Endodermal cell (in vitro differentiated cells): ENCODE results near the gene S100A3. TPM values are rescaled to one million over a fixed set of nuclear protein-coding genes. Genes with fewer than 3 reads are reported as not detected.

Experiments
- DNase-seq: peaks from one replicate; pipeline ENCODE4 v3.0.0-alpha.2; 2017
- H3K27ac ChIP-seq: 2 replicates; pipeline ENCODE4 v1.5.1; 2013; ENCODE audit warnings: mild to moderate bottlenecking, low read depth, low read length, moderate library complexity
- H3K27me3 ChIP-seq: 2 replicates; pipeline ENCODE4 v1.6.1; 2013; ENCODE audit warnings: mild to moderate bottlenecking, low read length, moderate library complexity; ENCODE audit not compliant: insufficient read depth, control insufficient read depth, poor library complexity, severe bottlenecking
- H3K36me3 ChIP-seq: 2 replicates; pipeline ENCODE4 v1.7.0; 2013; ENCODE audit warnings: mild to moderate bottlenecking, low read length, moderate library complexity; ENCODE audit not compliant: control insufficient read depth, insufficient read depth
- H3K4me1 ChIP-seq: one replicate; pipeline ENCODE4 v1.7.0; 2013; ENCODE audit warnings: low read length; ENCODE audit not compliant: control insufficient read depth, insufficient read depth
- H3K4me3 ChIP-seq: 2 replicates; pipeline ENCODE4 v1.5.1; 2013; ENCODE audit warnings: mild to moderate bottlenecking, low read length, moderate library complexity
- H3K9ac ChIP-seq: 2 replicates; pipeline ENCODE4 v1.6.1; 2013; ENCODE audit warnings: mild to moderate bottlenecking, low read length, moderate library complexity; ENCODE audit not compliant: poor library complexity, severe bottlenecking; ENCODE audit errors: extremely low read depth
- H3K9me3 ChIP-seq: 2 replicates; pipeline ENCODE4 v1.6.1; 2013; ENCODE audit warnings: mild to moderate bottlenecking, low read length, moderate library complexity; ENCODE audit not compliant: control insufficient read depth
- H3K27ac Mint-ChIP-seq: 2 replicates; pipeline ENCODE4 v1.8.0; 2020; ENCODE audit warnings: mixed read lengths
- H3K27me3 Mint-ChIP-seq: 2 replicates; pipeline ENCODE4 v1.8.0; 2021; ENCODE audit warnings: mild to moderate bottlenecking, mixed read lengths; ENCODE audit not compliant: insufficient read depth
- H3K36me3 Mint-ChIP-seq: 2 replicates; pipeline ENCODE4 v1.8.0; 2020; ENCODE audit warnings: low read depth, mixed read lengths
- H3K4me1 Mint-ChIP-seq: 2 replicates; pipeline ENCODE4 v1.8.0; 2020; ENCODE audit warnings: mixed read lengths
- H3K4me3 Mint-ChIP-seq: 2 replicates; pipeline ENCODE4 v1.8.0; 2020; ENCODE audit warnings: mild to moderate bottlenecking, moderate library complexity, mixed read lengths
- H3K9me3 Mint-ChIP-seq: 2 replicates; pipeline ENCODE4 v1.8.0; 2020; ENCODE audit warnings: mild to moderate bottlenecking, mixed read lengths
- CTCF ChIP-seq: fragments of 200-600 bp; sonication (generic); conservative IDR thresholded peaks from 2 replicates; pipeline ENCODE4 v1.5.0; 2021; ENCODE audit warnings: antibody characterized with exemption, mild to moderate bottlenecking
- WGBS, 2 experiments: methylation state at CpG; one replicate each; pipeline versions ENCODE4 v1.1.5 to v1.1.7; 2013; ENCODE audit warnings: missing lambda C conversion rate in 2 of 2, mixed read lengths in 1 of 2; ENCODE audit not compliant: insufficient coverage in 1 of 2, insufficient read length in 1 of 2; 5-methylcytosine and 5-hydroxymethylcytosine counted together
- total RNA-seq, 2 donors: library from RNA; stranded (reverse); fragmentation: NEBNext Ultra II Directional in 1 of 2; extraction: Animal tissue kit (Norgen Biotek cat#: 25700) in 1 of 2; gene quantifications; 2 replicates in 1 of 2; 3 replicates in 1 of 2; pipeline ENCODE4 v1.2.1, GENCODE V29; 2021

The S100A3 gene
- total RNA-seq, 2 donors from 2014 or later: not detected

DNA sequence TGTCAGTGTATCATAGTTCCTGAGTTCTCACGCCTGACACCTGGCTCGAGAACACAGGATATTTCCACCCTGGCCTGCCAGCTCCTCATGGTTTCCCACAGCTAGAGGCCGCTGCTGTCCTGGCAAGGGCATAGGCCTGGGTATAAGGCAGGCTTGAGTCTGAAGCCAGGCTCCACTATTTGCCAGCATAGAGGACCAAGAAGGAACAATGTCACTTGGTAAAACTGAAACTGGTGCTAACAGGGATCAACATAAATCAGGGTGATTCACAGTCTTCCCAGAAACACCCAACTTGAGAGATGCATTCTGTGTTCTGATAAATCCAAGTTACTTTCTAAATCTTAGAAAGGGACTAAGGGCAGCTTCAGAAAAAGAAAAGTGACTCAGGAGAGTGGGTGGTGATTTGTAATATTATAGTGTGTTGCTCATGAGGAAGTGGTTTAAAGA lies 23.5 kb upstream of the S100A3 start:
- no peak overlapping the region for H3K4me3 Mint-ChIP-seq
- no peak overlapping the region for H3K27ac ChIP-seq
- no peak overlapping the region for H3K9ac ChIP-seq
- peaks cover 3% of the 10 kb centered on the region for H3K36me3 Mint-ChIP-seq
- H3K4me1 ChIP-seq: peaks cover 4% of the 10 kb centered on the region
- H3K27me3 ChIP-seq: no peaks in the 10 kb centered on the region
- no peaks in the 10 kb centered on the region for H3K36me3 ChIP-seq
- H3K4me3 ChIP-seq: no peak overlapping the region
- H3K4me1 Mint-ChIP-seq: peaks cover 22% of the 10 kb centered on the region
- peaks cover 7% of the 10 kb centered on the region for H3K27me3 Mint-ChIP-seq
- TF ChIP-seq CTCF: peak; percentile 88
- DNase-seq: peak; percentile 90
- 36 to 52% methylated on average over 3 of the region's 3 CpGs for WGBS, 2 experiments
- peaks cover 8% of the 10 kb centered on the region for H3K9me3 ChIP-seq
- H3K9me3 Mint-ChIP-seq: peaks cover 29% of the 10 kb centered on the region
- H3K27ac Mint-ChIP-seq: no peak overlapping the region

GRCh38 chr1:153571706-153572105 lies 22.6 kb upstream of the S100A3 start:
- H3K4me1 ChIP-seq: peaks cover 7% of the 10 kb centered on the region
- H3K27ac Mint-ChIP-seq: no peak overlapping the region
- peaks cover 3% of the 10 kb centered on the region for H3K36me3 Mint-ChIP-seq
- 89 to 93% methylated on average over 3 to 7 of the region's 7 CpGs for WGBS, 2 experiments
- peaks cover 20% of the 10 kb centered on the region for H3K4me1 Mint-ChIP-seq
- H3K27me3 Mint-ChIP-seq: peaks cover 7% of the 10 kb centered on the region
- no peak for DNase-seq
- TF ChIP-seq CTCF: no peak
- no peak overlapping the region for H3K9ac ChIP-seq
- peaks cover 8% of the 10 kb centered on the region for H3K9me3 ChIP-seq
- H3K27ac ChIP-seq: no peak overlapping the region
- no peaks in the 10 kb centered on the region for H3K36me3 ChIP-seq
- peaks cover 29% of the 10 kb centered on the region for H3K9me3 Mint-ChIP-seq
- no peaks in the 10 kb centered on the region for H3K27me3 ChIP-seq
- no peak overlapping the region for H3K4me3 ChIP-seq
- H3K4me3 Mint-ChIP-seq: no peak overlapping the region

DNA sequence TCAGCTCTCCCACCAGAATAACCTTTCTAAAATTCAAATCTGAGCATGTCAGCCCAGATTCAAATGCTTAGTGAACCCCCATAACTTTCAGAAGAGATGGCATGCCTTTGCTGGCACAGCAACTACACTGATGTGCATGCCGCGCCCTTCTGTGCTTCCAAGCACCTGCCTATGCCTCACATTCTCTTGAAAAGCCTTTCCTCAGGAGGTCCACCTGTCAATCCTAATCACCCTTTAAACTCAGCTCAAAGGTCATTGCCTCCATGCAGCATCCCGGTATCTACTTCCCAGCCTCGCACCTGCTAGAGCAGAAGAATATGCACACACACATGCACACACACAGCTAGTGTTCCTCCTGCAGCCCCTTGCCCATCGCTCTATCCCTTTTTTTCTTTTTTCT lies 21.8 kb upstream of the S100A3 start:
- Histone ChIP-seq H3K9ac (no peak overlapping the region), H3K9me3 (peaks cover 8% of the 10 kb centered on the region), H3K27me3 (no peaks in the 10 kb centered on the region), H3K4me1 (peaks cover 11% of the 10 kb centered on the region), H3K27ac (no peak overlapping the region), H3K36me3 (no peaks in the 10 kb centered on the region), H3K4me3 (no peak overlapping the region)
- Mint-ChIP-seq H3K27me3 (peaks cover 7% of the 10 kb centered on the region), H3K36me3 (peaks cover 3% of the 10 kb centered on the region), H3K4me1 (peaks cover 25% of the 10 kb centered on the region), H3K4me3 (no peak overlapping the region), H3K9me3 (peaks cover 28% of the 10 kb centered on the region), H3K27ac (no peak overlapping the region)
- DNase-seq: no peak
- TF ChIP-seq CTCF: no peak
- 87 to 95% methylated on average over 3 to 5 of the region's 5 CpGs for WGBS, 2 experiments
